Measurements from ENCODE around the gene IL1R2.

The IL1R2 gene

GRCh38 chr2:101974663-101975062 is 17.1 kb upstream of the IL1R2 start:
- intact Hi-C loops (cut with DNase I): no loop called here
- no peak for DNase-seq

GRCh38 chr2:101975171-101975870 is 16.4 kb upstream of the IL1R2 start:
- intact Hi-C loops (cut with DNase I): no loop called here
- no peak for DNase-seq

- no peak for DNase-seq
- intact Hi-C loops (cut with DNase I): no loop called here
Observed at GRCh38 chr2:101976891-101977290, 14.9 kb upstream of the IL1R2 start.

- DNase-seq: no peak
- intact Hi-C loops (cut with DNase I): no loop called here
Observed at GRCh38 chr2:101980368-101980767, 11.4 kb upstream of the IL1R2 start.

DNA sequence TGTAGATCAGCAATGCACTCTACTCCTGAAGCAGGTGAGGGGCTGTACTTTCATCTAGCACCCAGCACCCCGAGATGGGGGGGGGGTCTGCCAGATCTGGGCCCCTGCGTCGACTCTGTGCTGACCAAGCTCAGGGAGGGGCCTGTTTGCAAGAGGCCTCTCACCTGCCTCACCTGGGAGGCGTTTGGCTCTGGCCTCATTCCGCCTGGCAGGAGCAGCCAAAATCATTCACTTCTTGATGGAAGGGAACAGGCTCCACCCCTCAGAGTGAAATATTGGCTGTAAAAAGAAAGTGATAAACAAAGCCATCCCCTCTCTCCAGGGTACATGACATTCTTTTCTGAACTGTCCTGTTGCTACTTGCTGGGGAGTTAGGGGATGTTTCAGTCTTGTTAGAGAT is 10.7 kb upstream of the IL1R2 start:
- intact Hi-C loops (cut with DNase I): no loop called here
- peak in 1 of 10 donors; percentile 58 for DNase-seq

DNA sequence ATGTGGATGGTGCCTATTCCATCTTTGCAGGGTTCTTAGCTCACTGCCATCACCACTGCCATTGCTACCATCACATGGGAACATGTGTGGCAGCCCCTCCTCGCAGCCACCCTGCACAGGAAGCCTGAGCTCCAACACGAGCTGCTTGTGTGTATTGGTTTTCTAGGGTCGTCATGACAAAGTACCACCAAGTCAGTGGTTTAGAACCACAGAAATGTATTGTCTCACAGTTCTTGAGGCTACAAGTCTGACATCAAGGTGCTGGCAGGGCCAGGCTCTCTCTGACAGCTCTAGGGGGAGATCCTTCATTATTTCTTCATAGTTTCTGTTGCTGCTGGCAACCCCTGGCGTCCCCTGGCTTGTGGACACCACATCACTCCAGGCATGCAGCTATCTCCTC is 10.3 kb upstream of the IL1R2 start:
- intact Hi-C loops (cut with DNase I): no loop called here
- no peak for DNase-seq

GRCh38 chr2:101982495-101983029 is 9.2 kb upstream of the IL1R2 start:
- intact Hi-C loops (cut with DNase I): no loop called here
- DNase-seq: no peak

- DNase-seq: no peak
- intact Hi-C loops (cut with DNase I): no loop called here
Observed at GRCh38 chr2:101983486-101983885, 8.3 kb upstream of the IL1R2 start.

DNA sequence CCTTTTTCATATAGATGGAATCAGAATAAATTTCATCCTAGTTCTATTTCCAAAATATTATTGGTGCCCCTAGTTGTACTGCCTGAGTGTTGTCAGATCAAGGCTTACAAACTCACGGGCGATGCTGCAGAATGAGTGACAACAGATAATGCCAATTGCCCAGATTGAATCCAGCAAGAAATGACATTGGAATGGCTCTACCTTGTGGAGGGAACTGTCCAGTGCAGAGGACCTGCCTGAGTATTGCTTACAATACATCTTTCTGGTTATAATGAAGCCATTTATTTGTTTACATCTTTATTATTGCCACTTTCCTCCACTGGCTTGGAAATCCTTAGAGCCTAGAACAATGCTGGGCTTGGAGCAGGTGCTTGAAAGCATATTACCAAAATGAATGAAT is 7.8 kb upstream of the IL1R2 start:
- intact Hi-C loops (cut with DNase I): no loop called here

DNA sequence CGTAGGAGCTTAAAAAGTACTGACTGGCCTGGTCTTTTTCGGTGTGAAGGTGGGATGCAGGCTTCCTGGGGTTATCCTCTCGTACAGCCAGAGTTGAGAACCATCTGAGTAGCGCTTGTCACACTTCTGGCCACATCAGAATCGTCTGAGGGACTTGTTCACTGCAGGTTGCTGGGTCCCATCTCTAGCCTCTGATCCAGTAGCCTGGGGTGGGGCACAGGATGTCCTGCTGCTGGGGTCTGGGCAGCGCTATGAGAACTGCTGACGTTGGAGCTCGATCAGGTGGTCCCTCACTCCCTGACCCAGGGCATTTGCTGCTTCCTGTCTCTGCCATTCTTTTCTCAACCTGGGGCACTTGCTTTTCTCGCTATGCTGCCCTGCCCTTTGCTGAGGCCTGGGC is 7.1 kb upstream of the IL1R2 start:
- DNase-seq: no peak
- intact Hi-C loops (cut with DNase I): no loop called here

More for the DNA sequence above, 7.8 kb upstream of the IL1R2 start:
- DNase-seq: no peak

- intact Hi-C loops (cut with DNase I): no loop called here
- DNase-seq: no peak
Observed at GRCh38 chr2:101985101-101985792, 6.5 kb upstream of the IL1R2 start.

GRCh38 chr2:101985793-101986164 is 6.0 kb upstream of the IL1R2 start:
- no peak for DNase-seq
- intact Hi-C loops (cut with DNase I): no loop called here

DNA sequence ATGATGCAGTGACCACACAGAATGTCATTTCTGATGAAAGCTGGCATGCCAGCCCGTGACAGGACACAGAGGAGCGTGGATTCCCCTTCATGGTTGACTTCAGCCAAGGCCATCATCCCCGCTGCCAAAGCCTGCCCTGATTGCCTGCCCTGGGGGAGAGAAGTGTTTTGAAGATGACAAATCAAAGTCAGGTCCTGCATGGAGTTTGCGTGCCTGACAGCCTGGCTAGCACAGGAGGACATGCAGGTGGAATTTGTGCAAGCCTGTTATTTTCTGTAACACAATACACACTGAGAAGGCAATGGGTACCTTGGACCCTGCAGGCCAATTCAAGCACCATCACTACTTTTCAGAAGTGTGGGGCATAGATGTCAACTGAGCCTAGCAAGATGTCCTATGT is 5.4 kb upstream of the IL1R2 start:
- DNase-seq: no peak
- intact Hi-C loops (cut with DNase I): no loop called here

DNA sequence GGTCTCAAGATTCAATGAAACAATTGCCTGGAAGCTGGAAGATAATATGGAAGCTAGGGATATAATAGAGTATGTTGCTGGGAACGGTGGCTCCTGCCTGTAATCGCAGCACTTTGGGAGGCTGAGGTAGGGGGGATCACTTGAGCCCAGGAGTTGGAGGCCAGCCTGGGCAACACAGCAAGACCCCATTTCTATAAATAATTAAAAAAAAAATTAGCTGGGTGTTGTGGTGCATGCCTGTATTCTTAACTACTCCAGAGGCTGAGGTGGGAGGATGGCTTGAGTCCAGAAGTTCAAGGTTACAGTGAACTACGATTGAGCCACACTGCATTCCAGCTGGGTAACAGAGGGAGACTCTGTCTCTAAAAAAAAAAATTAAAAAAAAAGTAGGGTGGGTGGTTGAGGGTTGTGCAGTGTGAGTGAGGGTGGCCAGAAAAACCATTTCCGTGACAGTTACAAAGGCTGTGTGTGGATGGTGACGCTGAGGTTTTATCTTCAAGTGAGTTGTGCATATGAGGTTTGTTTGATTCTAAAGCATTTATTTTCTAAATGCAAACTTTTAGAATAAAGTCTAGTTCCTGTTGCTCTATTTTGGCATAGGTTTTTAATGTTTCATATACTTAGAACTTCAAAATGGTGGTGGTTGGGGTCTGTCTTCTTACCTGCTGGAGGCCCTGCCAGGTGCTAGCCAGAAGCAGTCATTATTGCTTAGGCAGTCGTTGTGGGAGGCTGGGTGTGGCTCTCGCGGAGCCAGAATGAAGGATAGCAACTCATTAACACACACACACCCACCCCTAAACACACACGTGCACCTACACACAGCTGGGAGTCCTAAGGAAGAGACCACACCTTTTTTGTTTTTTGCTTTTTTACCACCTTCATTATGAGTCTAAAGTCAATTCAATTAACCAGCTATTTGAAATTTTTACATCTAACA is 4.7 kb upstream of the IL1R2 start:
- no peak for DNase-seq
- intact Hi-C loops (cut with DNase I): no loop called here

DNA sequence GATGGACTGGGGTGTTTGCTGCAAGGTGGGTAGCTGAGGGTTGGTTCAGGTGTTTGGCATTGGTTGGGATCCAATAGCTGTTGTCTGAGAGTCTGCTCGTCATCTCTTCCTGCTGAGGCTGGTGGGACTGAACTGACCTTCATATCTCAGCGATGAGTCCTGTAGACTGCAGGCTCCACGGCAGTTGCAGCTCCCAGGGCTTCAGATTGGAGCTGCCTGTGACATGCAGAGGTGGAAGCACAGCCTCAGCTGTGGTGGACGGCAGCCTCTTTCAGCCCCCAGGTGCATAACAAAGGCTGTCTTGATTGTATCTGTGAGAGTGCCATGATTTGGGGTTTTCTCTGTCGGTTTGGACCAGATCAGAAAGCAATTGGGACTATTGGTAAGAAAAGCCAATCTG is 3.9 kb upstream of the IL1R2 start:
- intact Hi-C loops (cut with DNase I): no loop called here
- no peak for DNase-seq

DNA sequence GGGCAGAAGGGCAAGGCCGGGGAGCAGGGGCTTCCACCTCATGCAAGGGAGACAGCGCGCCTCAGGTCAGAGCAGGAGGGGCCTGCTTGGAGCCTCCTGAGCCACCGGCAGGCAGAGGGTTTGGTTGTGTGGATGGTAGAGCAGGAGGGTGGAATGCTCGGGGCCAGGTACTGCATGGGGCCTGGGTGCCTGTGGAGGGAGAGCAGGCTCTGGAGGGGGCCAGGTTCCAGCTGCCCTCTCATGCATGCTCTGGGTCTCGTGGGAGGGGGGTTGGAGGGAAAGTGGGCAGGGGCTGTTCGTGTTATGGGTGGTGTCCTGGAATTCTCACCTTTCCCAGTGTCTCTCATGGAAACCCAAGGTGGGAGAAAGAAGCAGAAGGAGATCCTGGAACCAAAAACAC is 3.2 kb upstream of the IL1R2 start:
- peak in 1 of 10 donors; percentile 76 for DNase-seq
- intact Hi-C loops (cut with DNase I): no loop called here

- intact Hi-C loops (cut with DNase I): no loop called here
- no peak for DNase-seq
Observed at GRCh38 chr2:101989740-101990460, 1.9 kb upstream of the IL1R2 start.

- no peak for DNase-seq
- intact Hi-C loops (cut with DNase I): no loop called here
Observed at GRCh38 chr2:101993772-101994171, 2.0 kb downstream of the IL1R2 start.

- intact Hi-C loops (cut with DNase I): no loop called here
Observed at GRCh38 chr2:101995019-101995418, 3.3 kb downstream of the IL1R2 start.

GRCh38 chr2:101995804-101996203 is 4.0 kb downstream of the IL1R2 start:
- intact Hi-C loops (cut with DNase I): no loop called here
- DNase-seq: no peak

More at GRCh38 chr2:101995019-101995418, 3.3 kb downstream of the IL1R2 start:
- no peak for DNase-seq

DNA sequence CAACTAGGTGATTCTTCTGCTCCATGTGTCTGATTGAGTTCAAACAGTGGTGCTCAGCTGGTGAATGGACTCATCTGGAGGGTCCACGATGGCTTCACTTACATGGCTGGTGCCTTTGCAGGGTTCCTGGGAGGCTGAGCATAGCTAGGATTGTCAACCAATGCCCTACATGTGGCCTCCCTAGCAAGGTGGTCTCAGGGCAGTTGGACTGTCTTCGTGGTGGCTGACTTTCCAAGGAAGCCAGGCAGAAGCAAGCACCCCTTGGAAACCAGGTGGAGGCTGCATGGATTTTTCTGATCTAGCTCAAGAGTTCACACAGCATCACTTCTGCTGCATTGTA is 6.8 kb downstream of the IL1R2 start:
- no peak for DNase-seq
- intact Hi-C loops (cut with DNase I): no loop called here

Data from posterior cingulate gyrus (tissue), 11 donors.